Thyroid gland (tissue), 4 donors: Measurements from ENCODE around the gene CCDC180. TPM values are rescaled to one million over a fixed set of nuclear protein-coding genes. Genes with fewer than 3 reads are reported as not detected.

ENCODE experiments used
- DNase-seq, 2 donors: peaks; one replicate each; pipeline ENCODE4 v3.0.0-alpha.2; 2019
- H3K27ac ChIP-seq, 3 donors: fragments of 200-600 bp; sonication (generic); 1 replicate in 2 of 3; 2 replicates in 1 of 3; pipeline ENCODE4 v1.5.1; 2016 to 2019; ENCODE audit warnings: mild to moderate bottlenecking in 1 of 3, moderate library complexity in 1 of 3
- H3K27me3 ChIP-seq: fragments of 200-600 bp; sonication (generic); one replicate; pipeline ENCODE4 v1.5.1; 2019
- H3K36me3 ChIP-seq, 2 donors: fragments of 200-600 bp; sonication (generic); one replicate each; pipeline ENCODE4 v1.5.1; 2016 to 2019
- H3K4me1 ChIP-seq, 2 donors: fragments of 200-600 bp; sonication (generic); one replicate each; pipeline ENCODE4 v1.5.1; 2017 to 2019
- H3K4me3 ChIP-seq, 3 donors: fragments of 200-600 bp; sonication (generic); replicated peaks in 1 of 3; 1 replicate in 2 of 3; 2 replicates in 1 of 3; pipeline ENCODE4 v1.5.1; 2016; ENCODE audit warnings: mild to moderate bottlenecking in 1 of 3
- H3K9me3 ChIP-seq: fragments of 200-600 bp; sonication (generic); one replicate; pipeline ENCODE4 v1.5.1; 2017
- CTCF ChIP-seq, 6 experiments: fragments of 200-600 bp in 3 of 6; fragments of 450-650 bp in 3 of 6; sonication (generic) in 3 of 6; IDR thresholded peaks; one replicate each; pipeline ENCODE4 v1.5.1; 2016 to 2019; ENCODE audit warnings: antibody characterized with exemption in 6 of 6, mild to moderate bottlenecking in 2 of 6, inconsistent platforms in 1 of 6, moderate library complexity in 1 of 6
- POLR2A ChIP-seq, 2 donors: fragments of 450-650 bp; IDR thresholded peaks; one replicate each; pipeline ENCODE4 v1.6.1; 2017; ENCODE audit warnings: antibody characterized with exemption in 2 of 2, mild to moderate bottlenecking in 2 of 2, moderate library complexity in 1 of 2
- WGBS, 2 donors: methylation state at CpG; one replicate each; pipeline ENCODE4 v1.1.5; 2017; 5-methylcytosine and 5-hydroxymethylcytosine counted together
- intact Hi-C: fragments of 100-400 bp; cut with DNase I; formaldehyde crosslinking; loops from one replicate; pipeline ENCODE4 v1.15.1; 2023
- total RNA-seq, 4 donors: library from RNA; depleted of rRNA; stranded (reverse); fragments of >200 nt; gene quantifications; one replicate each; pipeline ENCODE4 v1.2.3, GENCODE V29; 2016

The CCDC180 gene
- total RNA-seq, 4 donors from 2014 or later = 5.2 to 33.0 (median 11.0) TPM

DNA sequence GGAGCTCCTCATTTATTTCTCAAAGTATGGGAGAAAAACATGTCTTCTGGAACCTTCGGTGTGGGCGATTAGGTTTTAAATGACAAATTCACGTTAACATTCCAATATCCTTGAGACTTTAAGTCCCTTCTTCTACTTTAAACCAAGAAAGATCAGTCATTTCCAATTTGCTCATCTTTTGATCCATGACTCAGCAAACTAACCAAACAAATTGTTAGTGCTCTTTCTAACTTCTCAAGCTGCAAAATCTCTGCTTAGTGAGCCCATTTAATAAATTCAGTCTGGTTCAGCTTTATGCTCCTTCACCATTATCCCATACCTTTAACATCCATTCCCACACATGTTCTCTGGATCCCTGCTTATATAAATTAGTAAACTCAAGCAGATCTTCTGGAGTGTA is 5.5 kb upstream of the CCDC180 start:
- intact Hi-C loops = no loop called here
- no peaks in the 10 kb centered on the region for H3K27me3 ChIP-seq
- H3K4me3 ChIP-seq = no peak overlapping the region
- no peaks in the 10 kb centered on the region for H3K9me3 ChIP-seq
- TF ChIP-seq CTCF (IDR thresholded peaks at IDR 0.05) = no peak
- no peak for TF ChIP-seq POLR2A (IDR thresholded peaks at IDR 0.05)
- DNase-seq = no peak
- no peak overlapping the region for H3K27ac ChIP-seq
- peaks cover 2% of the 10 kb centered on the region in 2 donors for H3K4me1 ChIP-seq
- 95% methylated on average over 3 of the region's 3 CpGs for WGBS, 2 donors
- H3K36me3 ChIP-seq = no peaks in the 10 kb centered on the region

DNA sequence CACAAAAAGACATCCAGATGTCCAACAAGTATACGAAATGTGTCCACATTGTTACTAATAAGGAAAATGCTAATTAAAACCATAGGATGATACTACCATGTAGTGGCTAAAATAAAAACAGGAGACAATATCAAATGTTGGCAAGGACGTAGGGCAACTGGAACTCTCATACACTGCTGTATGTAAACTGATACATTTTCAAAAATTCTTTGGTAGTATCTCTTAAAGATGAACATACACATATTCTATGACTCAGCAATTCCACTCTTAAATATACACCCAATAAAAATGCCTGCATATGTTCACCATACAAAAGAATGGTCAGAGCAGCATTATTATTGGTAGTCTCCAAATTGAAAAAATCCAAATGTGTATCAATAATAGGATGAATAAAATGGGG is 2.9 kb upstream of the CCDC180 start:
- 95% methylated on average over 2 of the region's 2 CpGs for WGBS, 2 donors
- Histone ChIP-seq H3K36me3 (no peaks in the 10 kb centered on the region), H3K27ac (no peak overlapping the region), H3K9me3 (no peaks in the 10 kb centered on the region), H3K27me3 (no peaks in the 10 kb centered on the region), H3K4me3 (no peak overlapping the region), H3K4me1 (peaks cover 13 to 14% of the 10 kb centered on the region in 2 donors)
- TF ChIP-seq POLR2A (IDR thresholded peaks at IDR 0.05) = no peak
- no peak for TF ChIP-seq CTCF (IDR thresholded peaks at IDR 0.05)
- no peak for DNase-seq
- intact Hi-C loops = no loop called here

DNA sequence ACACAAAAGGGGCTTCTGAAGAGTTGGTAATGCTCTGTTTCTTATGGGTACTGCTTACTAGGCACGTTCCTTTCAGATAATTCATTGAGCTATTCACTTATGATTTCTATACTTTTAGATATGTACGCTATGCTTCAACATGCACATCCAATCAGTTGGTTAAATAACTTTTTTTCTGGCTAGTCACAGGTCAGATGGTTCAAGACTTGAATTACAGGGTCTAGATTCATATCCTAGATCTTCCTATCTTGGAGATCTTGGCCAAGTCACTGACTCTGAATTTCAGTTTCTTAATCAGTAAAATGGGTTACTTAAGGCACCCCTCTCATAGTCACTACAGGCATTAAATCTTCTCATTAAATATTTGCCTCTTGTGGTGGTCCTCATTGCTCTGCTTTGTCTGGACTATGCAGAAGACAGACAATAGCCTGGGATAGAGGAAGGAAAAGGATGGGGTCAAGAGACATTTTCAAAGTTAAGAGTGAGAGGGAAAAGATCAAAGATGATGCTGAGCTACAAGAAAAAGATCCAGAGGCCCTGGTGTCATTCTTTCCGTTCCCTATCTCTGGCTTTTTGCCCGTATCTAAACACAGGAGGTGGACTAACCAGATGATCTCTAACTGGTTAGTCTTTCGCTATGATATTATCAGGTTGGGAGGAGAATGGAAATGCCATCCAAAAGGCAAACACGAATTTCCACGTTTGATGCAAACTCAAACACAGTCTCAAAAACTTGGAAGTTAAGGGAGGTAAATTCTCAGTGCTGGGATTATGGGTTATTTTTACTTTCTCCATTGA is 1.8 kb upstream of the CCDC180 start:
- H3K4me3 ChIP-seq = no peak overlapping the region
- no peak for DNase-seq
- 90 to 91% methylated on average over 7 of the region's 7 CpGs for WGBS, 2 donors
- H3K27me3 ChIP-seq = no peaks in the 10 kb centered on the region
- intact Hi-C loops = no loop called here
- H3K4me1 ChIP-seq = peaks cover 13 to 14% of the 10 kb centered on the region in 2 donors
- H3K9me3 ChIP-seq = no peaks in the 10 kb centered on the region
- H3K36me3 ChIP-seq = no peaks in the 10 kb centered on the region
- no peak overlapping the region for H3K27ac ChIP-seq
- no peak for TF ChIP-seq POLR2A (IDR thresholded peaks at IDR 0.05)
- TF ChIP-seq CTCF (IDR thresholded peaks at IDR 0.05) = no peak

- peaks cover 13 to 14% of the 10 kb centered on the region in 2 donors for H3K4me1 ChIP-seq
- no peaks in the 10 kb centered on the region for H3K27me3 ChIP-seq
- WGBS, 2 donors = 6 to 10% methylated on average over 15 to 17 of the region's 19 CpGs
- peak overlapping the region in 2 of 3 donors; percentile 11 to 22 for H3K4me3 ChIP-seq
- peak overlapping the region in 1 of 3 donors; percentile 51 for H3K27ac ChIP-seq
- no peaks in the 10 kb centered on the region for H3K36me3 ChIP-seq
- intact Hi-C loops = no loop called here
- no peaks in the 10 kb centered on the region for H3K9me3 ChIP-seq
- TF ChIP-seq CTCF (IDR thresholded peaks at IDR 0.05) = peak in 2 of 6 experiments; percentile 21 to 33
- TF ChIP-seq POLR2A (IDR thresholded peaks at IDR 0.05) = peak in 1 of 2 donors; percentile 56
- DNase-seq = peak; percentile 97 to 98
Observed at GRCh38 chr9:97307091-97307490, 368 bp upstream of the CCDC180 start.

- DNase-seq = no peak
- Histone ChIP-seq H3K4me3 (no peak overlapping the region), H3K9me3 (no peaks in the 10 kb centered on the region), H3K27ac (no peak overlapping the region), H3K4me1 (peaks cover 25 to 28% of the 10 kb centered on the region in 2 donors), H3K36me3 (peaks cover 0 to under 1% of the 10 kb centered on the region in 2 donors), H3K27me3 (no peaks in the 10 kb centered on the region)
- intact Hi-C loops = no loop called here
- TF ChIP-seq CTCF (IDR thresholded peaks at IDR 0.05) = no peak
- TF ChIP-seq POLR2A (IDR thresholded peaks at IDR 0.05) = no peak
- WGBS, 2 donors = 95 to 97% methylated on average over 5 of the region's 5 CpGs
Observed at GRCh38 chr9:97309260-97309659, 1.8 kb downstream of the CCDC180 start.
